Vagina (tissue), 2 donors: ENCODE results near the gene TMEM59. TPM values are rescaled to one million over a fixed set of nuclear protein-coding genes. Genes with fewer than 3 reads are reported as not detected.

Source experiments
- DNase-seq, 2 donors: peaks; one replicate each; pipeline ENCODE4 v3.0.0-alpha.2; 2017; ENCODE audit errors: extremely low spot score in 2 of 2
- H3K27ac ChIP-seq: fragments of 200-600 bp; sonication (generic); one replicate; pipeline ENCODE4 v1.5.1; 2019
- H3K27me3 ChIP-seq: fragments of 200-600 bp; sonication (generic); one replicate; pipeline ENCODE4 v1.5.1; 2019
- H3K36me3 ChIP-seq, 2 donors: fragments of 200-600 bp; sonication (generic); one replicate each; pipeline ENCODE4 v1.5.1; 2017 to 2019
- H3K4me1 ChIP-seq: fragments of 200-600 bp; sonication (generic); one replicate; pipeline ENCODE4 v1.5.1; 2019
- H3K4me3 ChIP-seq, 2 donors: fragments of 200-600 bp; sonication (generic); 1 replicate in 1 of 2; 2 replicates in 1 of 2; pipeline ENCODE4 v1.5.1; 2016 to 2019
- H3K9me3 ChIP-seq: fragments of 200-600 bp; sonication (generic); one replicate; pipeline ENCODE4 v1.5.1; 2019
- CTCF ChIP-seq, 3 experiments: fragments of 450-650 bp in 2 of 3; fragments of 200-600 bp in 1 of 3; sonication (generic) in 1 of 3; IDR thresholded peaks; one replicate each; pipeline ENCODE4 v1.5.1; 2017 to 2019; ENCODE audit warnings: antibody characterized with exemption in 3 of 3, mild to moderate bottlenecking in 2 of 3, moderate library complexity in 2 of 3
- POLR2A ChIP-seq, 2 donors: fragments of 450-650 bp; IDR thresholded peaks; one replicate each; pipeline ENCODE4 v1.6.1; 2017; ENCODE audit warnings: antibody characterized with exemption in 2 of 2, mild to moderate bottlenecking in 2 of 2, moderate library complexity in 2 of 2
- POLR2AphosphoS5 ChIP-seq, 2 donors: sonication (generic); formaldehyde crosslinking; IDR thresholded peaks; one replicate each; pipeline ENCODE4 v1.9.0; 2017; ENCODE audit warnings: antibody characterized with exemption in 2 of 2, mild to moderate bottlenecking in 2 of 2, low read depth in 1 of 2; ENCODE audit not compliant: insufficient read depth in 1 of 2
- intact Hi-C: fragments of 100-400 bp; cut with DNase I; formaldehyde crosslinking; loops from one replicate; pipeline ENCODE4 v1.15.1; 2023
- microRNA-seq: library from miRNA; unstranded; fragments of <30 nt; microRNA quantifications from one replicate; pipeline ENCODE4, GENCODE V29; 2017; ENCODE audit warnings: borderline number of aligned reads, borderline replicate concordance
- small RNA-seq: library from RNA; depleted of rRNA; stranded (forward); fragments of <200 nt; gene quantifications from one replicate; pipeline ENCODE3, GENCODE V24; 2016
- total RNA-seq: library from RNA; depleted of rRNA; stranded (reverse); fragments of >200 nt; gene quantifications from one replicate; pipeline ENCODE4 v1.2.3, GENCODE V29; 2016

Gene TMEM59
- total RNA-seq, 1 donor from 2014 or later: 113 TPM

GRCh38 chr1:53982763-53983104 lies 70.3 kb downstream of the TMEM59 start:
- Histone ChIP-seq H3K4me1 (peaks cover 16% of the 10 kb centered on the region), H3K36me3 (no peaks in the 10 kb centered on the region), H3K4me3 (peak overlapping the region; percentile 30 to 39), H3K27me3 (no peaks in the 10 kb centered on the region), H3K27ac (peak overlapping the region; percentile 71), H3K9me3 (no peaks in the 10 kb centered on the region)
- TF ChIP-seq POLR2A (IDR thresholded peaks at IDR 0.05): no peak
- no peak for TF ChIP-seq POLR2AphosphoS5 (IDR thresholded peaks at IDR 0.05; ENCODE audit: insufficient read depth in 1 of 2, low read depth in 1 of 2)
- TF ChIP-seq CTCF (IDR thresholded peaks at IDR 0.05): no peak
- DNase-seq: no peak
- intact Hi-C loops: no loop called here

- no peaks in the 10 kb centered on the region for H3K9me3 ChIP-seq
- intact Hi-C loops: no loop called here
- peak overlapping the region; percentile 30 to 39 for H3K4me3 ChIP-seq
- H3K36me3 ChIP-seq: no peaks in the 10 kb centered on the region
- no peak for DNase-seq
- peaks cover 16% of the 10 kb centered on the region for H3K4me1 ChIP-seq
- peak overlapping the region; percentile 71 for H3K27ac ChIP-seq
- H3K27me3 ChIP-seq: no peaks in the 10 kb centered on the region
- TF ChIP-seq POLR2AphosphoS5 (IDR thresholded peaks at IDR 0.05; ENCODE audit: insufficient read depth in 1 of 2, low read depth in 1 of 2): peak in 1 of 2 donors; percentile 28
- no peak for TF ChIP-seq CTCF (IDR thresholded peaks at IDR 0.05)
Measured at GRCh38 chr1:53982034-53982762, 70.8 kb downstream of the TMEM59 start.

GRCh38 chr1:53981220-53981619 lies 71.8 kb downstream of the TMEM59 start:
- TF ChIP-seq POLR2A (IDR thresholded peaks at IDR 0.05) (no peak), CTCF (IDR thresholded peaks at IDR 0.05) (no peak), POLR2AphosphoS5 (IDR thresholded peaks at IDR 0.05; ENCODE audit: insufficient read depth in 1 of 2, low read depth in 1 of 2) (no peak)
- intact Hi-C loops: no loop called here
- Histone ChIP-seq H3K27me3 (no peaks in the 10 kb centered on the region), H3K4me3 (no peak overlapping the region), H3K4me1 (peaks cover 16% of the 10 kb centered on the region), H3K27ac (peak overlapping the region; percentile 71), H3K9me3 (no peaks in the 10 kb centered on the region), H3K36me3 (no peaks in the 10 kb centered on the region)
- DNase-seq: no peak

GRCh38 chr1:53979712-53980450 lies 73.1 kb downstream of the TMEM59 start:
- Histone ChIP-seq H3K36me3 (no peaks in the 10 kb centered on the region), H3K4me1 (peaks cover 16% of the 10 kb centered on the region), H3K27ac (no peak overlapping the region), H3K27me3 (no peaks in the 10 kb centered on the region), H3K9me3 (no peaks in the 10 kb centered on the region), H3K4me3 (no peak overlapping the region)
- intact Hi-C loops: no loop called here
- no peak for DNase-seq
- TF ChIP-seq POLR2AphosphoS5 (IDR thresholded peaks at IDR 0.05; ENCODE audit: insufficient read depth in 1 of 2, low read depth in 1 of 2): no peak
- TF ChIP-seq POLR2A (IDR thresholded peaks at IDR 0.05): no peak
- TF ChIP-seq CTCF (IDR thresholded peaks at IDR 0.05): no peak

Small RNA genes lying within 50 kb of the gene (microRNA-seq; reads per million reads assigned to microRNA genes)
- gene MIR4781: 1.4 reads per million

Small RNA genes lying within 50 kb of the gene (small RNA-seq; reads per million reads assigned to genes)
- gene AL353898.1 (not detected), gene AL353898.2 (not detected)

Other genes with a start within 250 kb of the TMEM59 start
- 12.3 TPM for gene NDC1, start 214.9 kb downstream of the TMEM59 start, total RNA-seq
- 22.1 TPM for gene YIPF1, start 163.4 kb downstream of the TMEM59 start, total RNA-seq
- not detected for gene DIO1, start 159.0 kb downstream of the TMEM59 start, total RNA-seq
- gene IFT25, start 107.5 kb downstream of the TMEM59 start, total RNA-seq: 19.4 TPM
- gene LRRC42, start 106.9 kb downstream of the TMEM59 start, total RNA-seq: 31.7 TPM
- gene LDLRAD1, start 35.0 kb downstream of the TMEM59 start, total RNA-seq: not detected
- 4.7 TPM for gene TCEANC2, start 404 bp upstream of the TMEM59 start, total RNA-seq
- not detected for gene CDCP2, start 99.8 kb upstream of the TMEM59 start, total RNA-seq
- 3.7 TPM for gene CYB5RL, start 146.8 kb upstream of the TMEM59 start, total RNA-seq
- gene MRPL37, start 147.0 kb upstream of the TMEM59 start, total RNA-seq: 45.9 TPM